Right atrium auricular region (tissue), 2 donors: ENCODE results near the gene BACE2. TPM values are rescaled to one million over a fixed set of nuclear protein-coding genes. Genes with fewer than 3 reads are reported as not detected.
"Not testable (repeated sequence)": the region's sequence is repeated elsewhere in the genome, so short reads cannot be mapped to it uniquely, and the experiment has no call there.

Source experiments
- DNase-seq: peaks from one replicate; pipeline ENCODE4 v3.0.0-alpha.2; 2019; ENCODE audit warnings: low spot score
- H3K27ac ChIP-seq, 2 donors: fragments of 200-600 bp; sonication (generic); 1 replicate in 1 of 2; 2 replicates in 1 of 2; pipeline ENCODE4 v1.5.1; 2016 to 2019
- H3K27me3 ChIP-seq, 2 donors: fragments of 200-600 bp; sonication (generic); one replicate each; pipeline versions ENCODE4 v1.5.1 to v1.6.0; 2017 to 2019
- H3K36me3 ChIP-seq: fragments of 200-600 bp; sonication (generic); one replicate; pipeline ENCODE4 v1.5.1; 2016
- H3K4me1 ChIP-seq, 2 donors: fragments of 200-600 bp; sonication (generic); one replicate each; pipeline versions ENCODE4 v1.5.1 to v1.6.0; 2017 to 2019
- H3K4me3 ChIP-seq, 2 donors: fragments of 200-600 bp; sonication (generic); 1 replicate in 1 of 2; 2 replicates in 1 of 2; pipeline ENCODE4 v1.5.1; 2017 to 2019; ENCODE audit warnings: mild to moderate bottlenecking in 1 of 2, moderate library complexity in 1 of 2
- H3K9me3 ChIP-seq, 2 donors: fragments of 200-600 bp; sonication (generic); one replicate each; pipeline ENCODE4 v1.5.1; 2019
- CTCF ChIP-seq, 2 donors: fragments of 200-600 bp; sonication (generic); IDR thresholded peaks; one replicate each; pipeline ENCODE4 v1.5.1; 2019; ENCODE audit warnings: antibody characterized with exemption in 2 of 2
- total RNA-seq, 2 donors: library from RNA; depleted of rRNA; stranded (reverse); fragments of >200 nt; gene quantifications; one replicate each; pipeline ENCODE4 v1.1.0, GENCODE V29; 2016

The BACE2 gene
- total RNA-seq, 2 donors from 2014 or later: 23.7 to 50.3 TPM

- DNase-seq: no peak
- no peak overlapping the region for H3K4me3 ChIP-seq
- H3K36me3 ChIP-seq: peaks cover 14% of the 10 kb centered on the region
- no peak overlapping the region for H3K27ac ChIP-seq
- TF ChIP-seq CTCF (IDR thresholded peaks at IDR 0.05): no peak
- no peaks in the 10 kb centered on the region for H3K9me3 ChIP-seq
- H3K4me1 ChIP-seq: no peaks in the 10 kb centered on the region
- no peaks in the 10 kb centered on the region for H3K27me3 ChIP-seq
Measured at GRCh38 chr21:41236352-41236973, 68.5 kb downstream of the BACE2 start.

- not testable (repeated sequence) for H3K4me3 ChIP-seq, H3K27ac ChIP-seq, H3K4me1 ChIP-seq, H3K9me3 ChIP-seq, H3K27me3 ChIP-seq
- DNase-seq: peak; percentile 49
- peaks cover 14% of the 10 kb centered on the region for H3K36me3 ChIP-seq
Measured at GRCh38 chr21:41238081-41238796, 70.3 kb downstream of the BACE2 start.

- no peaks in the 10 kb centered on the region for H3K27me3 ChIP-seq
- no peak overlapping the region for H3K4me3 ChIP-seq
- DNase-seq: no peak
- H3K4me1 ChIP-seq: no peaks in the 10 kb centered on the region
- no peaks in the 10 kb centered on the region for H3K9me3 ChIP-seq
- no peak overlapping the region for H3K27ac ChIP-seq
- peaks cover 14% of the 10 kb centered on the region for H3K36me3 ChIP-seq
- no peak for TF ChIP-seq CTCF (IDR thresholded peaks at IDR 0.05)
Measured at GRCh38 chr21:41240040-41240439, 72.1 kb downstream of the BACE2 start.

GRCh38 chr21:41241341-41241740, 73.4 kb downstream of the BACE2 start:
- no peaks in the 10 kb centered on the region for H3K27me3 ChIP-seq
- no peak for DNase-seq
- no peak for TF ChIP-seq CTCF (IDR thresholded peaks at IDR 0.05)
- no peak overlapping the region for H3K4me3 ChIP-seq
- no peak overlapping the region for H3K27ac ChIP-seq
- peaks cover 14% of the 10 kb centered on the region for H3K36me3 ChIP-seq
- no peaks in the 10 kb centered on the region for H3K9me3 ChIP-seq
- H3K4me1 ChIP-seq: no peaks in the 10 kb centered on the region

DNA sequence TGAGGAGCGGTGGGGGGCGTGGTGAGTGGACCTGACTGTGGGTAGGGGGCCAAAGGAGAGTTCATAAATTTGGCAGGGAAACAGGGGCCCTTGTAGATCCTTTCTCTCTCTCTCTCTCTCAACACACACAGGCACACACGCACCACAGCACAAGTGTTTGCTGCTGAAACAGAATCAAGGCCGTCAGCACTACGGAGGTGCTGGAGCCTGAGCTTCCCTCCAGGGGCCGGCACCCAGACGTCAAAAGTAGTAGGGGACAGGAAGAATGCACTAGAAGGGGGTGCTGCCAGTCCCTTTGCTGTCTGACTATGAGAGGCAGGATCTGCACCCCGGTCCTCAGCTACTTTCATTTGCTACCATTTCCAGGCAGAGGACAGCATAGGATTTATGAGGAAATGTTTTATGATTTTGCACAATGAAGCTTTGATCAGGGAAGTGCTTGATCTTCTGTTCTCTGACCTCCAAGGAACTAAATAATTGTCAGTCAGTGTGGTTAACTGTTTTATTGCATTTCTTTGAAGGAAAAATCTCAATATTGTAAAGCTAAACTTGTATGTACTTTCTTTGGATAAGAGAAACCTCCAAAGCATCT, 74.4 kb downstream of the BACE2 start:
- DNase-seq: no peak
- no peak for TF ChIP-seq CTCF (IDR thresholded peaks at IDR 0.05)
- Histone ChIP-seq H3K36me3 (peaks cover 14% of the 10 kb centered on the region), H3K4me1 (no peaks in the 10 kb centered on the region), H3K9me3 (no peaks in the 10 kb centered on the region), H3K27me3 (no peaks in the 10 kb centered on the region), H3K4me3 (no peak overlapping the region), H3K27ac (no peak overlapping the region)

DNA sequence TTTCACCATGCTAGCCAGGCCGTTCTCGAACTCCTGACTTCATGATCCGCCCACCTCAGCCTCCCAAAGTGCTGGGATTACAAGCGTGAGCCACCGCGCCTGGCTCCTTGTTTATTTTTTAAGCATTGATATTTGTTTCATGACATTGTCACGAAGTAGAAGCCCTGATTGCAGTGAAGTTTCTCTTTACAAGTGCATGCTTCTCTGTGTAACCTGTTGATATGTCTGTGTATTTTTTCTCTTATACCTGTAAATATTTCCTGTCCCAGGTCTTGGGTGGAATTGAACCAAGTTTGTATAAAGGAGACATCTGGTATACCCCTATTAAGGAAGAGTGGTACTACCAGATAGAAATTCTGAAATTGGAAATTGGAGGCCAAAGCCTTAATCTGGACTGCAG, 75.1 kb downstream of the BACE2 start:
- Histone ChIP-seq H3K27me3 (no peaks in the 10 kb centered on the region), H3K36me3 (peaks cover 10% of the 10 kb centered on the region), H3K4me1 (no peaks in the 10 kb centered on the region), H3K27ac (no peak overlapping the region), H3K4me3 (no peak overlapping the region), H3K9me3 (no peaks in the 10 kb centered on the region)
- no peak for TF ChIP-seq CTCF (IDR thresholded peaks at IDR 0.05)
- no peak for DNase-seq

GRCh38 chr21:41244266-41244880, 76.4 kb downstream of the BACE2 start:
- not testable (repeated sequence) for H3K9me3 ChIP-seq, H3K4me3 ChIP-seq, H3K4me1 ChIP-seq, H3K27me3 ChIP-seq, H3K27ac ChIP-seq
- peaks cover 20% of the 10 kb centered on the region for H3K36me3 ChIP-seq
- DNase-seq: peak; percentile 32
